ENCODE measurements around the gene NBEA. TPM values are rescaled to one million over a fixed set of nuclear protein-coding genes. Genes with fewer than 3 reads are reported as not detected.

Gene NBEA
- total RNA-seq, 3 donors from 2014 or later = 3.5 to 27.2 (median 5.2) TPM

- H3K4me1 ChIP-seq (ENCODE audit: low read depth) = no peaks in the 10 kb centered on the region
- TF ChIP-seq CTCF (IDR thresholded peaks at IDR 0.05) = no peak
- DNase-seq (no peak), ATAC-seq (no peak)
- H3K4me3 ChIP-seq = no peak overlapping the region
- intact Hi-C loops (cut with DNase I, micrococcal nuclease) = no loop called here
- H3K9me3 ChIP-seq = no peaks in the 10 kb centered on the region
- H3K36me3 ChIP-seq (ENCODE audit: low read depth) = no peaks in the 10 kb centered on the region
Observed at GRCh38 chr13:35469806-35470525, 527.9 kb downstream of the NBEA start.

GRCh38 chr13:35470671-35471661 lies 528.9 kb downstream of the NBEA start:
- Histone ChIP-seq H3K9me3 (no peaks in the 10 kb centered on the region), H3K36me3 (ENCODE audit: low read depth) (no peaks in the 10 kb centered on the region), H3K4me3 (no peak overlapping the region), H3K4me1 (ENCODE audit: low read depth) (no peaks in the 10 kb centered on the region)
- intact Hi-C loops (cut with DNase I, micrococcal nuclease) = no loop called here
- peak in 2 of 3 donors; percentile 10 to 43 for DNase-seq
- TF ChIP-seq CTCF (IDR thresholded peaks at IDR 0.05) = no peak
- ATAC-seq = peak; percentile 79

GRCh38 chr13:35471706-35472322 lies 529.7 kb downstream of the NBEA start:
- ATAC-seq (no peak), DNase-seq (no peak)
- Histone ChIP-seq H3K4me3 (no peak overlapping the region), H3K36me3 (ENCODE audit: low read depth) (no peaks in the 10 kb centered on the region), H3K9me3 (no peaks in the 10 kb centered on the region), H3K4me1 (ENCODE audit: low read depth) (no peaks in the 10 kb centered on the region)
- TF ChIP-seq CTCF (IDR thresholded peaks at IDR 0.05) = no peak
- intact Hi-C loops (cut with DNase I, micrococcal nuclease) = no loop called here

- DNase-seq (no peak), ATAC-seq (no peak)
- Histone ChIP-seq H3K4me3 (no peak overlapping the region), H3K36me3 (ENCODE audit: low read depth) (no peaks in the 10 kb centered on the region), H3K9me3 (no peaks in the 10 kb centered on the region), H3K4me1 (ENCODE audit: low read depth) (no peaks in the 10 kb centered on the region)
- intact Hi-C loops (cut with DNase I, micrococcal nuclease) = no loop called here
- no peak for TF ChIP-seq CTCF (IDR thresholded peaks at IDR 0.05)
Observed at GRCh38 chr13:35472323-35472881, 530.3 kb downstream of the NBEA start.

- no peak overlapping the region for H3K4me3 ChIP-seq
- no peak for ATAC-seq
- DNase-seq = no peak
- TF ChIP-seq CTCF (IDR thresholded peaks at IDR 0.05) = no peak
- intact Hi-C loops (cut with DNase I, micrococcal nuclease) = no loop called here
- H3K36me3 ChIP-seq (ENCODE audit: low read depth) = no peaks in the 10 kb centered on the region
- H3K4me1 ChIP-seq (ENCODE audit: low read depth) = no peaks in the 10 kb centered on the region
- H3K9me3 ChIP-seq = no peaks in the 10 kb centered on the region
Observed at GRCh38 chr13:35473206-35473775, 531.2 kb downstream of the NBEA start.
